WTC11 (cell line): ENCODE measurements around the gene TULP1. TPM values are rescaled to one million over a fixed set of nuclear protein-coding genes. Genes with fewer than 3 reads are reported as not detected.

Source experiments
- ATAC-seq: fragments of 200-7000 bp; cut with Tn5 transposase; 2 replicates; pipeline ENCODE4 v1.10.0; 2021; ENCODE audit warnings: mild to moderate bottlenecking, moderate library complexity
- CTCF ChIA-PET: fragments of 300-600 bp; sonication (Branson Sonifier 250); formaldehyde crosslinking; loops from one replicate; lab custom pipeline; 2021; ENCODE audit warnings: antibody characterized with exemption; lab: Charles Lee
- POLR2A ChIA-PET: fragments of 350-600 bp; sonication (Branson Sonifier 250); formaldehyde crosslinking; loops from one replicate; lab custom pipeline; 2021; ENCODE audit warnings: antibody characterized with exemption; lab: Charles Lee
- DNase-seq: peaks from one replicate; pipeline ENCODE4 v3.0.0; 2021; ENCODE audit warnings: low spot score
- H3K27ac Mint-ChIP-seq: 2 replicates; pipeline ENCODE4 v1.8.0; 2021; ENCODE audit warnings: mixed read lengths
- H3K27me3 Mint-ChIP-seq: 2 replicates; pipeline ENCODE4 v1.8.0; 2021; ENCODE audit warnings: low read depth, mild to moderate bottlenecking, moderate library complexity, mixed read lengths
- H3K36me3 Mint-ChIP-seq: 2 replicates; pipeline ENCODE4 v1.8.0; 2021; ENCODE audit warnings: mixed read lengths
- H3K4me1 Mint-ChIP-seq: 2 replicates; pipeline ENCODE4 v1.8.0; 2022; ENCODE audit warnings: mixed read lengths
- H3K4me3 Mint-ChIP-seq: 2 replicates; pipeline ENCODE4 v1.8.0; 2021; ENCODE audit warnings: mild to moderate bottlenecking, moderate library complexity, mixed read lengths
- H3K9me3 Mint-ChIP-seq: 2 replicates; pipeline ENCODE4 v1.8.0; 2021; ENCODE audit warnings: mixed read lengths
- ATF6 ChIP-seq: sonication (generic); formaldehyde crosslinking; IDR thresholded peaks from 2 replicates; pipeline ENCODE4 v1.8.1; 2023; ENCODE audit warnings: mild to moderate bottlenecking, missing genetic modification reagents
- EMX1 ChIP-seq: fragments of 250-450 bp; sonication (Bioruptor Pico); IDR thresholded peaks from 2 replicates; pipeline ENCODE4 v1.8.0; 2021; ENCODE audit warnings: mild to moderate bottlenecking
- FOXP1 ChIP-seq: sonication (generic); formaldehyde crosslinking; IDR thresholded peaks from 2 replicates; pipeline ENCODE4 v1.8.0; 2022; ENCODE audit warnings: missing genetic modification reagents, mild to moderate bottlenecking, moderate library complexity, borderline replicate concordance
- GRHL2 ChIP-seq: fragments of 250-450 bp; sonication (Bioruptor Pico); IDR thresholded peaks from 2 replicates; pipeline ENCODE4 v1.8.0; 2022; ENCODE audit warnings: mild to moderate bottlenecking, moderate library complexity; ENCODE audit not compliant: insufficient replicate concordance, severe bottlenecking
- IRF1 ChIP-seq: sonication (generic); formaldehyde crosslinking; IDR thresholded peaks from 2 replicates; pipeline ENCODE4 v1.8.0; 2023; ENCODE audit warnings: missing genetic modification reagents
- JUN ChIP-seq: sonication (generic); formaldehyde crosslinking; IDR thresholded peaks from 2 replicates; pipeline ENCODE4 v1.8.0; 2023; ENCODE audit warnings: mild to moderate bottlenecking, missing genetic modification reagents
- NFATC4 ChIP-seq: fragments of 250-450 bp; sonication (Bioruptor Pico); IDR thresholded peaks from 2 replicates; pipeline ENCODE4 v1.9.0; 2021; ENCODE audit warnings: mild to moderate bottlenecking
- PRRX2 ChIP-seq: fragments of 250-450 bp; sonication (Bioruptor Pico); IDR thresholded peaks from 2 replicates; pipeline ENCODE4 v1.8.0; 2021; ENCODE audit warnings: mild to moderate bottlenecking
- TP53 ChIP-seq: sonication (generic); formaldehyde crosslinking; IDR thresholded peaks from 2 replicates; pipeline ENCODE4 v1.8.1; 2023; ENCODE audit warnings: mild to moderate bottlenecking, missing genetic modification reagents
- ZNF671 ChIP-seq: fragments of 250-450 bp; sonication (Bioruptor Pico); IDR thresholded peaks from 2 replicates; pipeline ENCODE4 v1.8.0; 2021; ENCODE audit warnings: mild to moderate bottlenecking
- total RNA-seq: library from RNA; stranded (reverse); gene quantifications from 3 replicates; pipeline ENCODE4 v1.2.3, GENCODE V29; 2021
- TF ChIP-seq, protein P1 (sequence below): sonication (generic); formaldehyde crosslinking; IDR thresholded peaks from 2 replicates; pipeline ENCODE4 v1.8.0; 2022; ENCODE audit warnings: mild to moderate bottlenecking, missing genetic modification reagents
- TF ChIP-seq, protein P2 (sequence below): sonication (generic); formaldehyde crosslinking; IDR thresholded peaks from 2 replicates; pipeline ENCODE4 v1.8.0; 2022; ENCODE audit warnings: mild to moderate bottlenecking, missing genetic modification reagents
- TF ChIP-seq, protein P3 (sequence below): sonication (generic); formaldehyde crosslinking; IDR thresholded peaks from 2 replicates; pipeline ENCODE4 v1.8.0; 2023; ENCODE audit warnings: missing genetic modification reagents, mild to moderate bottlenecking, borderline replicate concordance
- TF ChIP-seq, protein P4 (sequence below): fragments of 250-450 bp; sonication (Bioruptor Pico); IDR thresholded peaks from 2 replicates; pipeline ENCODE4 v2.1.2; 2022; ENCODE audit warnings: mild to moderate bottlenecking, moderate library complexity
- TF ChIP-seq, protein P5 (sequence below): fragments of 250-450 bp; sonication (Bioruptor Pico); IDR thresholded peaks from 2 replicates; pipeline ENCODE4 v1.8.0; 2021; ENCODE audit warnings: mild to moderate bottlenecking
- TF ChIP-seq, protein P6 (sequence below): sonication (generic); formaldehyde crosslinking; conservative IDR thresholded peaks from 2 replicates; pipeline ENCODE4 v1.8.1; 2023; ENCODE audit warnings: mild to moderate bottlenecking, low read depth, missing genetic modification reagents, moderate library complexity

Gene TULP1
- total RNA-seq, 1 experiment from 2014 or later, result 2.9 TPM

GRCh38 chr6:35474942-35475570, 37.6 kb downstream of the TULP1 start (continued):
- TF ChIP-seq, protein P1, sequence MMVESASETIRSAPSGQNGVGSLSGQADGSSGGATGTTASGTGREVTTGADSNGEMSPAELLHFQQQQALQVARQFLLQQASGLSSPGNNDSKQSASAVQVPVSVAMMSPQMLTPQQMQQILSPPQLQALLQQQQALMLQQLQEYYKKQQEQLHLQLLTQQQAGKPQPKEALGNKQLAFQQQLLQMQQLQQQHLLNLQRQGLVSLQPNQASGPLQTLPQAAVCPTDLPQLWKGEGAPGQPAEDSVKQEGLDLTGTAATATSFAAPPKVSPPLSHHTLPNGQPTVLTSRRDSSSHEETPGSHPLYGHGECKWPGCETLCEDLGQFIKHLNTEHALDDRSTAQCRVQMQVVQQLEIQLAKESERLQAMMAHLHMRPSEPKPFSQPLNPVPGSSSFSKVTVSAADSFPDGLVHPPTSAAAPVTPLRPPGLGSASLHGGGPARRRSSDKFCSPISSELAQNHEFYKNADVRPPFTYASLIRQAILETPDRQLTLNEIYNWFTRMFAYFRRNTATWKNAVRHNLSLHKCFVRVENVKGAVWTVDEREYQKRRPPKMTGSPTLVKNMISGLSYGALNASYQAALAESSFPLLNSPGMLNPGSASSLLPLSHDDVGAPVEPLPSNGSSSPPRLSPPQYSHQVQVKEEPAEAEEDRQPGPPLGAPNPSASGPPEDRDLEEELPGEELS (CRISPR knock-in tag), result no peak
- no peak for TF ChIP-seq GRHL2 (CRISPR knock-in tag)
- TF ChIP-seq, protein P2, sequence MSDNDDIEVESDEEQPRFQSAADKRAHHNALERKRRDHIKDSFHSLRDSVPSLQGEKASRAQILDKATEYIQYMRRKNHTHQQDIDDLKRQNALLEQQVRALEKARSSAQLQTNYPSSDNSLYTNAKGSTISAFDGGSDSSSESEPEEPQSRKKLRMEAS (CRISPR knock-in tag), result no peak
- TF ChIP-seq, protein P3, sequence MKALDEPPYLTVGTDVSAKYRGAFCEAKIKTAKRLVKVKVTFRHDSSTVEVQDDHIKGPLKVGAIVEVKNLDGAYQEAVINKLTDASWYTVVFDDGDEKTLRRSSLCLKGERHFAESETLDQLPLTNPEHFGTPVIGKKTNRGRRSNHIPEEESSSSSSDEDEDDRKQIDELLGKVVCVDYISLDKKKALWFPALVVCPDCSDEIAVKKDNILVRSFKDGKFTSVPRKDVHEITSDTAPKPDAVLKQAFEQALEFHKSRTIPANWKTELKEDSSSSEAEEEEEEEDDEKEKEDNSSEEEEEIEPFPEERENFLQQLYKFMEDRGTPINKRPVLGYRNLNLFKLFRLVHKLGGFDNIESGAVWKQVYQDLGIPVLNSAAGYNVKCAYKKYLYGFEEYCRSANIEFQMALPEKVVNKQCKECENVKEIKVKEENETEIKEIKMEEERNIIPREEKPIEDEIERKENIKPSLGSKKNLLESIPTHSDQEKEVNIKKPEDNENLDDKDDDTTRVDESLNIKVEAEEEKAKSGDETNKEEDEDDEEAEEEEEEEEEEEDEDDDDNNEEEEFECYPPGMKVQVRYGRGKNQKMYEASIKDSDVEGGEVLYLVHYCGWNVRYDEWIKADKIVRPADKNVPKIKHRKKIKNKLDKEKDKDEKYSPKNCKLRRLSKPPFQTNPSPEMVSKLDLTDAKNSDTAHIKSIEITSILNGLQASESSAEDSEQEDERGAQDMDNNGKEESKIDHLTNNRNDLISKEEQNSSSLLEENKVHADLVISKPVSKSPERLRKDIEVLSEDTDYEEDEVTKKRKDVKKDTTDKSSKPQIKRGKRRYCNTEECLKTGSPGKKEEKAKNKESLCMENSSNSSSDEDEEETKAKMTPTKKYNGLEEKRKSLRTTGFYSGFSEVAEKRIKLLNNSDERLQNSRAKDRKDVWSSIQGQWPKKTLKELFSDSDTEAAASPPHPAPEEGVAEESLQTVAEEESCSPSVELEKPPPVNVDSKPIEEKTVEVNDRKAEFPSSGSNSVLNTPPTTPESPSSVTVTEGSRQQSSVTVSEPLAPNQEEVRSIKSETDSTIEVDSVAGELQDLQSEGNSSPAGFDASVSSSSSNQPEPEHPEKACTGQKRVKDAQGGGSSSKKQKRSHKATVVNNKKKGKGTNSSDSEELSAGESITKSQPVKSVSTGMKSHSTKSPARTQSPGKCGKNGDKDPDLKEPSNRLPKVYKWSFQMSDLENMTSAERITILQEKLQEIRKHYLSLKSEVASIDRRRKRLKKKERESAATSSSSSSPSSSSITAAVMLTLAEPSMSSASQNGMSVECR (CRISPR knock-in tag), result no peak
- TF ChIP-seq TP53 (CRISPR knock-in tag), result no peak
- TF ChIP-seq IRF1 (CRISPR knock-in tag), result no peak
- no peak for TF ChIP-seq FOXP1 (CRISPR knock-in tag)
- no peak; the same call in 1 of the 2 replicates for TF ChIP-seq NFATC4 (CRISPR knock-in tag)
- TF ChIP-seq, protein P4, sequence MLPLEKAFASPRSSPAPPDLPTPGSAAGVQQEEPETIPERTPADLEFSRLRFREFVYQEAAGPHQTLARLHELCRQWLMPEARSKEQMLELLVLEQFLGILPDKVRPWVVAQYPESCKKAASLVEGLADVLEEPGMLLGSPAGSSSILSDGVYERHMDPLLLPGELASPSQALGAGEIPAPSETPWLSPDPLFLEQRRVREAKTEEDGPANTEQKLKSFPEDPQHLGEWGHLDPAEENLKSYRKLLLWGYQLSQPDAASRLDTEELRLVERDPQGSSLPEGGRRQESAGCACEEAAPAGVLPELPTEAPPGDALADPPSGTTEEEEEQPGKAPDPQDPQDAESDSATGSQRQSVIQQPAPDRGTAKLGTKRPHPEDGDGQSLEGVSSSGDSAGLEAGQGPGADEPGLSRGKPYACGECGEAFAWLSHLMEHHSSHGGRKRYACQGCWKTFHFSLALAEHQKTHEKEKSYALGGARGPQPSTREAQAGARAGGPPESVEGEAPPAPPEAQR (CRISPR knock-in tag), result no peak
- TF ChIP-seq ATF6, result no peak

GRCh38 chr6:35474131-35474941, 38.4 kb downstream of the TULP1 start:
- peaks cover 45% of the 10 kb centered on the region for H3K4me1 Mint-ChIP-seq
- peaks cover 4% of the 10 kb centered on the region for H3K27me3 Mint-ChIP-seq
- H3K27ac Mint-ChIP-seq, result no peak overlapping the region
- DNase-seq (no peak), ATAC-seq (peak; percentile 18)
- ChIA-PET CTCF (interaction anchor here (0.6 to 1.5 kb wide), 5 partner anchors 15 to 262 kb away, joined by 3 to 9 read pairs (median 4); no protein-coding TSS in a partner anchor), POLR2A (interaction anchor here (0.5 to 7.9 kb wide), 12 partner anchors 7 to 256 kb away, joined by 3 to 54 read pairs (median 4); partner anchors contain the start of gene TEAD3)
- no peaks in the 10 kb centered on the region for H3K9me3 Mint-ChIP-seq
- H3K4me3 Mint-ChIP-seq, result no peak overlapping the region
- peaks cover 53% of the 10 kb centered on the region for H3K36me3 Mint-ChIP-seq
- TF ChIP-seq PRRX2 (peak; percentile 88; the same call in 1 of the 2 replicates), ZNF671 (CRISPR knock-in tag) (no peak), EMX1 (CRISPR knock-in tag) (peak; percentile 74; the same call in 1 of the 2 replicates), NFATC4 (CRISPR knock-in tag) (peak; percentile 32; the same call in 1 of the 2 replicates), JUN (no peak)
- TF ChIP-seq, protein P5, sequence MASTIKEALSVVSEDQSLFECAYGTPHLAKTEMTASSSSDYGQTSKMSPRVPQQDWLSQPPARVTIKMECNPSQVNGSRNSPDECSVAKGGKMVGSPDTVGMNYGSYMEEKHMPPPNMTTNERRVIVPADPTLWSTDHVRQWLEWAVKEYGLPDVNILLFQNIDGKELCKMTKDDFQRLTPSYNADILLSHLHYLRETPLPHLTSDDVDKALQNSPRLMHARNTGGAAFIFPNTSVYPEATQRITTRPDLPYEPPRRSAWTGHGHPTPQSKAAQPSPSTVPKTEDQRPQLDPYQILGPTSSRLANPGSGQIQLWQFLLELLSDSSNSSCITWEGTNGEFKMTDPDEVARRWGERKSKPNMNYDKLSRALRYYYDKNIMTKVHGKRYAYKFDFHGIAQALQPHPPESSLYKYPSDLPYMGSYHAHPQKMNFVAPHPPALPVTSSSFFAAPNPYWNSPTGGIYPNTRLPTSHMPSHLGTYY (CRISPR knock-in tag), result 0 out of 2 replicates have a peak, but pooled peaks have one; percentile 44
- TF ChIP-seq, protein P6, sequence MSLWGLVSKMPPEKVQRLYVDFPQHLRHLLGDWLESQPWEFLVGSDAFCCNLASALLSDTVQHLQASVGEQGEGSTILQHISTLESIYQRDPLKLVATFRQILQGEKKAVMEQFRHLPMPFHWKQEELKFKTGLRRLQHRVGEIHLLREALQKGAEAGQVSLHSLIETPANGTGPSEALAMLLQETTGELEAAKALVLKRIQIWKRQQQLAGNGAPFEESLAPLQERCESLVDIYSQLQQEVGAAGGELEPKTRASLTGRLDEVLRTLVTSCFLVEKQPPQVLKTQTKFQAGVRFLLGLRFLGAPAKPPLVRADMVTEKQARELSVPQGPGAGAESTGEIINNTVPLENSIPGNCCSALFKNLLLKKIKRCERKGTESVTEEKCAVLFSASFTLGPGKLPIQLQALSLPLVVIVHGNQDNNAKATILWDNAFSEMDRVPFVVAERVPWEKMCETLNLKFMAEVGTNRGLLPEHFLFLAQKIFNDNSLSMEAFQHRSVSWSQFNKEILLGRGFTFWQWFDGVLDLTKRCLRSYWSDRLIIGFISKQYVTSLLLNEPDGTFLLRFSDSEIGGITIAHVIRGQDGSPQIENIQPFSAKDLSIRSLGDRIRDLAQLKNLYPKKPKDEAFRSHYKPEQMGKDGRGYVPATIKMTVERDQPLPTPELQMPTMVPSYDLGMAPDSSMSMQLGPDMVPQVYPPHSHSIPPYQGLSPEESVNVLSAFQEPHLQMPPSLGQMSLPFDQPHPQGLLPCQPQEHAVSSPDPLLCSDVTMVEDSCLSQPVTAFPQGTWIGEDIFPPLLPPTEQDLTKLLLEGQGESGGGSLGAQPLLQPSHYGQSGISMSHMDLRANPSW, result no peak
